ENCODE data around the gene INSM2.

INSM2 gene

DNA sequence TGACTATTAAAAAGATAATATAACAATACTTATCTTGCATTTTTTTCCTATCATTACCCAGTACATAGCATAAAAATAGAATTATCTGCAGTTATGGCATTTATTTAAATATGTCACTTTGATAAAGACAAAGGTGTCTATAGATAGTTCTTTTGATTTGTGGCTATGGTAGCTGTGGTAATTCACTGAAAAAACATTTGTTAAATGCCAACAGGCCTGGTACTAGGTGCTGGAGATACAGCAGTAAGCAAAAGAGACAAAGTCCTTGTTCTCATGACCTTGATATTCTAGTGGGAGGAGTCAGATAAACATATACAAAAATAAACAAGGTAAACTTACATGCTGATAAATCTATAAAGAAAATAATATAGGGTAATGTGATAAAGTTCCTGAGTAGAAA is 44.7 kb downstream of the INSM2 start:
- Mint-ChIP-seq H3K4me3 (no peak overlapping the region), H3K9me3 (no peaks in the 10 kb centered on the region), H3K27ac (no peak overlapping the region), H3K36me3 (ENCODE audit: low read depth) (peaks cover 7% of the 10 kb centered on the region), H3K27me3 (ENCODE audit: low read depth, poor library complexity) (no peaks in the 10 kb centered on the region), H3K4me1 (no peaks in the 10 kb centered on the region)
- no peak for DNase-seq
- no peak for TF ChIP-seq CTCF (IDR thresholded peaks at IDR 0.05)

Data from nephron progenitor cell (in vitro differentiated cells).